ES-I3 (cell line): Measurements from ENCODE around the gene PHAF1.

Experiments used
- H3K36me3 ChIP-seq: 2 replicates; pipeline ENCODE4 v1.6.1; 2013; ENCODE audit warnings: mild to moderate bottlenecking, low read length, control low read depth, moderate library complexity; ENCODE audit not compliant: insufficient read depth
- H3K4me1 ChIP-seq: 2 replicates; pipeline ENCODE4 v1.6.1; 2013; ENCODE audit warnings: mild to moderate bottlenecking, control low read depth, low read length; ENCODE audit not compliant: insufficient read depth
- H3K9ac ChIP-seq: 2 replicates; pipeline ENCODE4 v1.6.1; 2013; ENCODE audit warnings: low read depth, mild to moderate bottlenecking, low read length, moderate library complexity
- H3K9me3 ChIP-seq: 2 replicates; pipeline ENCODE4 v1.6.1; 2013; ENCODE audit warnings: mild to moderate bottlenecking, low read length, moderate library complexity; ENCODE audit not compliant: control insufficient read depth, insufficient read depth

The PHAF1 gene

GRCh38 chr16:67181346-67181745 is 71.6 kb downstream of the PHAF1 start:
- H3K36me3 ChIP-seq = no peaks in the 10 kb centered on the region
- peaks cover 4% of the 10 kb centered on the region; the same call in 1 of the 2 replicates for H3K4me1 ChIP-seq
- H3K9ac ChIP-seq = no peak overlapping the region

GRCh38 chr16:67182288-67182687 is 72.5 kb downstream of the PHAF1 start:
- Histone ChIP-seq H3K9ac (no peak overlapping the region), H3K36me3 (no peaks in the 10 kb centered on the region), H3K9me3 (no peaks in the 10 kb centered on the region), H3K4me1 (peaks cover 4% of the 10 kb centered on the region; the same call in 1 of the 2 replicates)

More at GRCh38 chr16:67181346-67181745, 71.6 kb downstream of the PHAF1 start:
- H3K9me3 ChIP-seq = no peaks in the 10 kb centered on the region

- Histone ChIP-seq H3K36me3 (no peaks in the 10 kb centered on the region), H3K9me3 (no peaks in the 10 kb centered on the region), H3K4me1 (peaks cover 4% of the 10 kb centered on the region; the same call in 1 of the 2 replicates), H3K9ac (peak overlapping the region; percentile 99; the same call in 1 of the 2 replicates)
Observed at GRCh38 chr16:67183284-67183626, 73.5 kb downstream of the PHAF1 start.

GRCh38 chr16:67183627-67184452 is 74.1 kb downstream of the PHAF1 start, which contains the start of gene MATCAP1:
MATCAP1 (minus strand) TSS chr16:67183963; CDS start chr16:67180610, 3,353 bp downstream.
- H3K9me3 ChIP-seq = no peaks in the 10 kb centered on the region
- H3K4me1 ChIP-seq = peaks cover 1% of the 10 kb centered on the region; the same call in 1 of the 2 replicates
- H3K36me3 ChIP-seq = no peaks in the 10 kb centered on the region
- peak within 1 kb of the TSS; percentile 99 for H3K9ac ChIP-seq

- Histone ChIP-seq H3K4me1 (no peaks in the 10 kb centered on the region; the same call in 1 of the 2 replicates), H3K9ac (peak overlapping the region; percentile 99; the same call in 1 of the 2 replicates), H3K36me3 (no peaks in the 10 kb centered on the region), H3K9me3 (no peaks in the 10 kb centered on the region)
Observed at GRCh38 chr16:67184453-67184994, 74.8 kb downstream of the PHAF1 start.

- Histone ChIP-seq H3K36me3 (no peaks in the 10 kb centered on the region), H3K4me1 (no peaks in the 10 kb centered on the region; the same call in 1 of the 2 replicates), H3K9me3 (no peaks in the 10 kb centered on the region), H3K9ac (peak overlapping the region; percentile 99; the same call in 1 of the 2 replicates)
Observed at GRCh38 chr16:67184995-67185650, 75.4 kb downstream of the PHAF1 start.

GRCh38 chr16:67185651-67186134 is 76.0 kb downstream of the PHAF1 start:
- Histone ChIP-seq H3K36me3 (no peaks in the 10 kb centered on the region), H3K4me1 (peaks cover 4% of the 10 kb centered on the region; the same call in 1 of the 2 replicates), H3K9ac (no peak overlapping the region), H3K9me3 (no peaks in the 10 kb centered on the region)

GRCh38 chr16:67186550-67186950 is 76.8 kb downstream of the PHAF1 start:
- H3K9ac ChIP-seq = no peak overlapping the region
- no peaks in the 10 kb centered on the region for H3K36me3 ChIP-seq
- peaks cover 5% of the 10 kb centered on the region; the same call in 1 of the 2 replicates for H3K4me1 ChIP-seq
- no peaks in the 10 kb centered on the region for H3K9me3 ChIP-seq

GRCh38 chr16:67187175-67187890 is 77.6 kb downstream of the PHAF1 start:
- H3K4me1 ChIP-seq = peaks cover 5% of the 10 kb centered on the region; the same call in 1 of the 2 replicates
- no peak overlapping the region for H3K9ac ChIP-seq
- no peaks in the 10 kb centered on the region for H3K36me3 ChIP-seq
- no peaks in the 10 kb centered on the region for H3K9me3 ChIP-seq

- Histone ChIP-seq H3K9ac (no peak overlapping the region), H3K4me1 (peaks cover 11% of the 10 kb centered on the region), H3K36me3 (peaks cover 3% of the 10 kb centered on the region; the same call in 1 of the 2 replicates), H3K9me3 (no peaks in the 10 kb centered on the region)
Observed at GRCh38 chr16:67188323-67188722, 78.6 kb downstream of the PHAF1 start.

- peaks cover 7% of the 10 kb centered on the region for H3K36me3 ChIP-seq
- H3K4me1 ChIP-seq = peaks cover 11% of the 10 kb centered on the region
- H3K9ac ChIP-seq = no peak overlapping the region
- no peaks in the 10 kb centered on the region for H3K9me3 ChIP-seq
Observed at GRCh38 chr16:67188798-67189197, 79.1 kb downstream of the PHAF1 start.

GRCh38 chr16:67190041-67190440 is 80.3 kb downstream of the PHAF1 start, which contains the start of gene EXOC3L1:
EXOC3L1 (minus strand) TSS chr16:67190136; CDS start chr16:67189676, 460 bp downstream.
- H3K4me1 ChIP-seq = peaks cover 11% of the 10 kb centered on the region
- no peak within 1 kb of the TSS for H3K9ac ChIP-seq
- no peaks in the 10 kb centered on the region for H3K9me3 ChIP-seq
- peaks cover 15% of the 10 kb centered on the region for H3K36me3 ChIP-seq

GRCh38 chr16:67190448-67191399 is 81.0 kb downstream of the PHAF1 start:
- H3K36me3 ChIP-seq = peaks cover 15% of the 10 kb centered on the region
- H3K4me1 ChIP-seq = peaks cover 11% of the 10 kb centered on the region
- no peaks in the 10 kb centered on the region for H3K9me3 ChIP-seq
- no peak overlapping the region for H3K9ac ChIP-seq
